Activated CD4-positive, alpha-beta T cell treated with anti-CD3 and anti-CD28 coated beads, Interleukin-2, amount 50 U/mL, for 4 hours (primary cell): ENCODE measurements around the gene GPD1.

Experiments used
- DNase-seq, 2 experiments: peaks; one replicate each; pipeline ENCODE4 v3.0.0-alpha.2; 2020

GPD1 gene

DNA sequence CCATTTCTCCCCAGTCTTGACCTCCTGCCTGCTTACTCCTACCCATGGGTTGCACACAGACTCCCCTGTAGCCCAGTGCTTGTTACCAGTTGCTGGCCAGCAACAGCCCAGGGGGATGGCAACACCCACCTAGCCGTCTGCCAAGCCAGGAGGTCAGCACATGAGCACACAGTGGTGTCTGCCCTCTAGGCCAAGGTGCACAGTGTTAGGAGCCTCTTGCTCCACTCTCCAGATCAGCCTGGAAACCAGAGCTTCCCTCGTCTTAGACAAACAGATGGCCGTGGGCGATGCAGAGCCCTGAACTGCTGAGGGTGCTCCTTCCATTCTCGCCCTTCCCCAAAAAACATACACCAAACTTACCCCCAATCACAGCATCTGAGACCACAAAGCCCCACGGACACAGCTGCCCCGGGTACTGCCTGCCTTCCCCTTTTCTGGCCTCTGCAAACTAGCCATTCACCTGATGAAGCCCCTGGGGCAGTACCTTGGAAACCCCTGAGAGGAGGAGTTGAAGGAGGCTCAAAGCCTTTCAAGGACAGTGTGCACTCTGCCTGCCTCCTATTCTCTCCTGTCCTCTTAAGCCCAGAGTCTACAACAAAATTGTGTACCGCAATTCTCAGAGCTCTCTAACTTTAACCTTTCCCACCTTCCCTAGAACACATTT, 1.0 kb upstream of the GPD1 start:
- DNase-seq, result no peak

DNA sequence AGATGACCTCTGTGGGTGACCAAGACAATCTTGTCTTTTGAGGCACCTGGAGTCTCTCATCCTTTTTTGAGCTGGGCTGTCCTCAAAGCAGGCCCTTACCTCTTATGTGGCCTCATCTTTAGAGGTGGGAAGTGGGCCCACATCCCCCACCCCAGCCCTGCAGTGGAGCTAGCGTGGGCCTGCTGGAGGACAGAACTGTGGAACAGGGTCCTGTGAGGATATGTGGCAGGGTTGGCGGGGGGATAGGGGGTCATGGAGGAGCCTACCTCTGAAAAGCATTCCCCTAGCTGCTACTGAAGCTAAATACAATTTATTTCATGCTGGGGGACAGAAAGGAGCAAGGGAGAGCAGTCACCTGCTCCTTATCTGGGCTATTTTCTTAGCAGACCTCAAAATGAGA, 457 bp upstream of the GPD1 start:
- no peak for DNase-seq

DNA sequence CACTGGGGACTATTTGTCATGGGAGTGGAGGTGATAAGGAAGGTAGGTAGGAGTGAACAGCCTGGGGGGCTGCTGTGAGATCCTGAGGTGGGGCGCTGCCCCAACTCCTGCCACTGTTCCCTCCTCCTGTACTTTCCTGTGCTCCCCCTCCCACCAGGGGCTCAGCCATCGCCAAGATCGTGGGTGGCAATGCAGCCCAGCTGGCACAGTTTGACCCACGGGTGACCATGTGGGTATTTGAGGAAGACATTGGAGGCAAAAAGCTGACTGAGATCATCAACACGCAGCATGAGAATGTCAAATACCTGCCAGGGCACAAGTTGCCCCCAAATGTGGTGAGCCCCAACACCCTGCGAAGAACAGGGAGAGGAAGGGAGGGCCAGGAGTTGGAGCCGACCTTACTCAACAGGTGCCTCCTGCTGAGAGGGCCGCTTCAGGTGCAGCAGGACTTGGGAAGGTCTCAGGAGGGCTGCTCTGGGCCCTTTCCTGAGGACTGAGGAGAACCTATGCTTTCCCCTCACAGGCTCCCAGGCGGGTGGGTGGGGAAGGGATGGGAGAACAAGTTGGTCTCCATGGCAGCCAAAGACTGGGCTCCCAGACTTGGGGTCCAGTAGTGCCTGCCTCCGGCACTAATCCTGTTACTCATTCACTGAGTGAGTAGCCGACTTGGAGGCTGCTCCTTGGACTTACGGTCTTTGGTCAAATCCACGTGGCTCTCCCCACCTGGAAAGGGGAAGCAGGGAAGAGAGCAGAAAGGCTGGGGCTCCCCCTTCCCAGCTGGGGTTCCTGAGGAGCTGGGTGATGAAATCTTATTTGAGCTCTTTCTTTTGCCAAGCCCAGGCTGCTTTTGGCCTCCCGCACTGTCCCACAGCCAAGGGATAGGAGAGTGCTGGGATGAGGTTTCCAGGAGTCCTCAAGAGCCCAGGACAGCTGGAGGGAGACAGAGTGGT, 884 bp downstream of the GPD1 start:
- DNase-seq, result no peak

DNA sequence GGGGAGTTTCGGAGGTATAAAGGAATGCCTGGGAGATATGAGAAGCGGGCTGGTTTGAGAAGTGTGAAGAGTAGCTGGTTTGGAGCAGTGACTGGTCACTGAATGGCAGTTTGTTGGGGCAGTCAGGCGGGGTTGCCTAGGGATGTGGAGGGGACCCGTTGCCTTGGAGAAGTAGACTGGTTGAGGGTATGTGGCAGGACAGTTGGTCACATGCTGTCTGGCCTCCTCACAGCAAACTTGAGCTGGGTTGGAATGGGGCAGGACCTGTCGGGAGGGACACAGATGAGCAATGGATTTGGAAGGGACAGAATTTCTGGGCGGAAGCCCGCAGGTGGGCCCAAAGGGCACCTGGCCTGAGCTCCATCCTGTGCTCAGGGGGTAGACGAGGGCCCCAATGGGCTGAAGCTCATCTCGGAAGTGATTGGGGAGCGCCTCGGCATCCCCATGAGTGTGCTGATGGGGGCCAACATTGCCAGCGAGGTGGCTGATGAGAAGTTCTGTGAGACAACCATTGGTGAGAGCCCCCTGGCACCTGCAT, 2.2 kb downstream of the GPD1 start:
- no peak for DNase-seq

DNA sequence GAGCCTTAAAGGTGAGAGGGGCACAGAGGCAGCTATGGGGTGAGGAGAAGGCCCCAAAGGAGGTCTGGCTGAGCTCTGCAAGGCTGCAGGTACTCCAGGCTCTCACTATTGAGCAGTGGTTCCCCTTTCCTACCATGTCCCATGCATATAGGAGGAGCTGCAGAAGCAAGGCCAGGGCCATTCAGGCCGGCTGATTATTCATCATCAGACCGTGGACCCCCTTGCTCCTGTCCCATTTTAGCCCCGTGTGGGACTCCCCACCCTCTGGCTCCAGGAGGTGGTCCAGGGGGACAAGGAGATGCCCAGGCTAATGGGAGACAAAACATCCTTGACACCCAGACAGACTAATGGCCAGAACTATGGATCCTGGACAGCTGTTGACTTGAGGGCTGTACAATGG, 3.1 kb downstream of the GPD1 start:
- DNase-seq, result no peak

DNA sequence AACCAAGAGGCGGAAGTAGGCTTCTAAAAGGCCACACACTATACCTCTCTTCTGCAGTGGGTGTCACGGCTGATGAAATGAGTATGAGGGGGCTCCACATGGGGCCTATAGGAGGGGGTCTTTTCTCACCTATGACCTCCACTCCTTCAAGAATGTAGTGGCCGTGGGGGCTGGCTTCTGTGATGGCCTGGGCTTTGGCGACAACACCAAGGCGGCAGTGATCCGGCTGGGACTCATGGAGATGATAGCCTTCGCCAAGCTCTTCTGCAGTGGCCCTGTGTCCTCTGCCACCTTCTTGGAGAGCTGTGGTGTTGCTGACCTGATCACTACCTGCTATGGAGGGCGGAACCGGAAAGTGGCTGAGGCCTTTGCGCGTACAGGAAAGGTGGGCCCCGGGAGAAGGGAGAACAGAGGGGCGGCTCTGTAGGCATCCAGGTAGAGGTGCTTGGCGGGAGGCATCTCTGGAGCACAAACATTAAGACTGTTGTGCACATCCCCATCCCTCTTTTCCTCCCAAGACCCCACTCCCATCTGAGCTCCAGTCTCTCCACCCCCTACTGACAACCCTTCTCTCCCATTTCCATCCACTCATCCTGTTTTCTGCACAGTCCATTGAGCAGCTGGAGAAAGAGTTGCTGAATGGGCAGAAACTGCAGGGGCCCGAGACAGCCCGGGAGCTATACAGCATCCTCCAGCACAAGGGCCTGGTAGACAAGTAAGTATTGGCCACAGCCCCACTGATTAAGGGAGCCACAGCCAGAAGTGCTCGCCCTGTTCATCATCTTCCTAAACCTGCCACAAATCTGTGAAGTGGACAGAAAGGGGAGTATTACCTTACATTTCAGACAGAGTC, 3.8 kb downstream of the GPD1 start:
- no peak for DNase-seq

DNA sequence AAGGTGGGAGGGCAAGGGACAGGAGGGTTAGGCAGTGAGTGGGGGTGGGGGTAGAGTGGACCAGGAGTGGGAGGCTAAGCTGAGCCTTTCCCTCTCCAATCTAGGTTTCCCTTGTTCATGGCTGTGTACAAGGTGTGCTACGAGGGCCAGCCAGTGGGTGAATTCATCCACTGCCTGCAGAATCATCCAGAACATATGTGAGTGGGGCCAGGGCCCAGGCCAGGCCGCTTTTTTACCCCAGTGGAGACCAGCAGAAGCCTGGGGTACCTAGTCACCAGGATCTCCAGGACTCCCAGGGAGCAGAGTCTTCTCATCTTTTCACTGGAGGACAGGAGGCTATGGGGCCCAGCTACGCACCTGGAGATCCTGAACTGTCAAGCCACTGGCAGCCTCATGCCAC, 5.5 kb downstream of the GPD1 start:
- no peak for DNase-seq

DNA sequence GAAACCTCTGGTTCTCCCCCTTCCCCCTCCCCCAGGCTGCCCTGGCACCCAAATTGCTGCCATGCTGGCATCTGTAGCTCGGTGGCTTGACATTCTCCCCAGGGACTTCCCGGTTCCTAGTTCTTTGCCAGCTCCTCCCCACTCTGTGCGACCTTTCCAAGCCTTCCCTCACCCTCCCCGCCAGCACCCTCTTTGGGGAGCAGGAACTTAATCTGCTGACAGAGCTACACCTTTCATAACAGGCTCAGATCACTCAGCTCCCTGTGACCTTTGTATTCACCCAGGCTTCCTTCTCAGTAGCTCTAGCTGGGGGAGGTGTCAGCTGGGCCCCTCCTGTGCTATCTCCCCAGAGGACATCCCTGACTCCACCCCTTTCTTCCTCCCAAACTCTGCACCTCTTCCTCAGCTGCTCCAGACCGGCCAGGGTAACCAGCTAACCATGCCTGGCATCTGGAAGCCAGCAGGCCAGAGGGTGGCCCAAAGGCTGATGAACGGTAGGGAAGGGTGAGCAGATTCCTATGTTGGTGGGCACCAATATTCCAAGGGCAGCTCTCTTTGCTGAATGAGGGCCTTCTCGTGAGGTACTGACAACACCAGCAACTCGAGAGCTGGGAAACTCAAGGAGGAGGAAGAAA, 6.4 kb downstream of the GPD1 start:
- DNase-seq, result no peak

DNA sequence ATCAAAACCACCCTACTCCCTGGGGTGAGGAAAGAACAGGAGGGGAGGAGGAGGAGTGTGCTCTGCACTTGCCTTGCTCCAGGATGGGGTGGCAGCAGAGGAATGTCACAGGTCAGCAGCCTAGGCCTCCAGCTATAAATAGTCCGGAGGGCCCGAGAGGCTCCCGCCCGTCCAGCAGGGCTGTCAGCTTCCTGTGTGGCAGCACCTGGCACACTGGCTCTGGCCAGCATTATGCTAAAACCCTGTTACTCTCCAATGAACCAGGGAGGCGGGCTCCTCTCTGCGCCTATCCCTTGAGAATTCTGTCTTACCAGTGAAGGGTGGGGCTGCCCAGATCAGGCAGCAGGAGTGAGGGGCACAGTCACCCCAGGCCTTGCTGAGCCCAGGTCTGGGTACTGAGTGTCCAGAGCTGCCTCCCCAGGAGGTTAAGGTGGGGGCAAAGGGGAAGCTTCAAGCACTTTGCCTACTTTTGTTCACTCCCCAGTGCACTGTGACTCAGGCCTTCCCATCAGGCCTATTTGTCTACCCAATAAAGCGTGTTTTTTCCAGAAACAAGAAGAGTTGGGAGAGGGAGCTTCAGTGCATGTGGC, 7.0 kb downstream of the GPD1 start:
- no peak for DNase-seq

DNA sequence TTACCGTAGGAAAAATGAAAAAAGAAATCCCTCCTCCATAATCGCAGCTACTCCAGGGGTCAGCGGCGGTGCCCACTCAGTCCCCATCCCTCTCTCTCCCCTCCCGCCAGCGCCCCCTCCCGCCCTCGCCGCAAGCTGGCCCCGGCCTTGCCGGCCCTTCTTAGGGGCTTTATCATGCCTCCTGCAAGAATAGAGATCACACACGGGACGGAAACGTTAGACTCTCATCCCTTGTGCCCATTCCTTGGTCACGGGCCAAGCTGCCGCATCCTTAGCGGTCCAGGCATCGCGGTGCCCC, 7.5 kb downstream of the GPD1 start:
- no peak for DNase-seq

DNA sequence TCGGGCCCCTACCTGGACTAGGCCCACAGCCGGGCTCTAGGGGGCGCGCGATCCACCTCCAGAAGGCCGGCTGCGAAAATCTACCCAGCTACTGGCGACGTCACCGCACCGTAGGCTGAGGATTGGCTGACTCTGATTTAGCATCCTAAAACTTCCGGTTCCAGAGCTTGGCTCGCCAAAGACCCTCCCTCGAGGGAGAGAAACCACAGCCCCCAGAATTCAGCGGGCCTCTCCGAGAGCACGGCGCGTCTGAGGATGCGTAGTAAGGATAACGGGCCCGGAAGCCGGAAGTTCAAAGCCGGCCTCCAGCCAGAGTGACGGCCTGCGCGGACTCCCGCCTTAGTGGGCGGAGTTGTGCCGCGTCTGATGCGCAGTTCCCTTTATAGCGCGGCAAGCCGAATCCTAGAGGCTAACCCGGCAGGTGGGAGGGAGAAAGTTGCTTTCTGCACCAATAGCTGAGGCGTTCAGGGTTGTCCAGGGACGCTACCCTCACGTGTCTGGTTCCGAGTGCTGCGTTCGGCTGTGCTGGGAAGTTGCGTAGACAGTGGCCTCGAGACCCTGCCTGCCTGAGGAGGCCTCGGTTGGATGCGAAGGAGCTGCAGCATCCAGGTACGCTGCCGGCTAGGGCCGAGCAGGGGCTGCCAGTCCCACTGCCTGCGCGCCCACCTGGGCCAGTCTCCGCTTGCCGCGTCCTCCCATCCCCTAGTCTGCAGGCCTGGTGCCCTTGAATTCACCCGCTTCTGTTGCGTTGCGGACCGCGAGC, 8.1 kb downstream of the GPD1 start, which contains the start of gene COX14:
Gene COX14, plus strand, starts transcription at position 544 of the 763 bp plus-strand sequence. CDS start 7,808 bp downstream, outside the sequence.
- DNase-seq, result peak; percentile 99

DNA sequence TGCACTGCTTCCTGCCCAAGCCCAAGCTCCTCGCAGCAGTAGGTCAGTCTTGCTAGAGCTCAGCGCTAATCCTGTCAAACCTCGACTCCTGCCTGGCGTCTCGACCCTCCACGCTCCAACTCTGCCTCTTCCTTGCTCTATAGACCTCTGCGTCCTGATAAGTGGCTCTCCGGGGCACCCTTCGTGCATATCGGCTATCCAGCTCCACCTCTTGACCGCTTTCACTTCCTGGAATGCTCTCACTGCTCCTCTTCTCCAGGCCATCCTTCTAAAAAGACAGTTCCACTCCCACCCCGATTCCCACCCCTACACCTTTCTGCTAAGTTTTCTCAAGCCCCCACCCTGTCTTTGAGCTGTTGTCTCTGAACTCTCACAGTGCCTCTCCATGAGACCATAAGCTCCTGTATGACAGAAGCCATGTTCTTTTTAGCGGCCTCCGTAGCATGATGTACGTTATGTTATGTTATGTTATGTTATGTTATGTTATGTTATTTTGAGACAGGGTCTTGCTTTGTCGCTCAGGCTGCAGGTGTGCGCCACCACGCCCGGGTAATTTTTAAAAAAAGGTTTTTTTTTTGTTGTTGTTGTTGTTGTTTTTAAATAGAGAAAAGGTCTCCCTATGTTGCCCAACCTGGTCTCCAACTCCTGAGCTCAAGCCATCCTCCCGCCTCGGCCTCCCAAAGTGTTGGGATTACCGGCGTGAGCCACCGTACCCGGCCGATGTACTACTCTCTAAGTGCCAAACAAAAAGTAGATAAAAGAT, 8.8 kb downstream of the GPD1 start:
- no peak for DNase-seq

DNA sequence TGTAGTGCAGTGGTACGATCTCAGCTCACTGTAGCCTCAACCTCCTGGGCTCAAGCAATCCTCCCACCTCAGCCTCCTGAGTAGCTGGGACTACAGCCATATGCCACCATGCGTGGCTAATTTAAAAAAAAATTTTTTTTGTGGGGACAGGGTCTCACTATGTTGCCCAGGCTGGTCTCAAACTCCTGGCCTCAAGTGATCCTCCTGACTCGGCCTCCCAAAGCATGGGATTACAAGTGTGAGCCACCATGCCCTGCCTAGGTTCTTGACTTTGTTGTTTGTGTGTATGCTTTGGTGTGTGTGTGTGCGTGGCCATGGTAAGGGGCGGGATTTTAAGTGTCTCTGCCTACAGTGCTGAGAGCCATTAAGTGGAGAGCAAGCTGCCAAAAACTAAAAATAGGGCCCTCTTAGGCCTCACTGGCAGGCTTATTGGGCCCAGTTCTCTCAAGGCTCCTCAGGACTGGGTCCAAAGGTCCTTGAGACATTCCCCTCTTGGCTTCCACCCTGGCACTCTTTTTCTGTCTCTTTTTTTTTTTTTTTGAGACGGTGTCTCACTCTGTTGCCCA, 13.3 kb downstream of the GPD1 start:
- DNase-seq, result no peak

DNA sequence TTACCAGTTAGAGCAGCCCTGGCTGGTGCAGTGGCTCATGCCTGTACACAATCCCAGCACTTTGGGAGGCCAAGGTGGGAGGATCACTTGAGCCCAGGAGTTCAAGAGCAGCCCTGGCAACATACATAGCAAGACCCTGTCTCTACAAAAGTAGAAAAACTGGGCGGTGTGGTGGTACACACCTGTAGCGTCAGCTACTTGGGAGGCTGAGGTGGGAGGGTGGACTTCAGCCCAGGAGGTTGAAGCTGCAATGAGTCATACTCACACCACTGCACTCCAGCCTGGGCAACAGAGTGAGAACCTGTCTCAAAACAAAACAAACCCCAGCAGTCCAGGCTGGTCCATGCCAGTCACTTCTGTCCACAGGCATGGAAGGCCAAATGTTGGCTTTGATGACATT, 15.6 kb downstream of the GPD1 start:
- no peak for DNase-seq

DNA sequence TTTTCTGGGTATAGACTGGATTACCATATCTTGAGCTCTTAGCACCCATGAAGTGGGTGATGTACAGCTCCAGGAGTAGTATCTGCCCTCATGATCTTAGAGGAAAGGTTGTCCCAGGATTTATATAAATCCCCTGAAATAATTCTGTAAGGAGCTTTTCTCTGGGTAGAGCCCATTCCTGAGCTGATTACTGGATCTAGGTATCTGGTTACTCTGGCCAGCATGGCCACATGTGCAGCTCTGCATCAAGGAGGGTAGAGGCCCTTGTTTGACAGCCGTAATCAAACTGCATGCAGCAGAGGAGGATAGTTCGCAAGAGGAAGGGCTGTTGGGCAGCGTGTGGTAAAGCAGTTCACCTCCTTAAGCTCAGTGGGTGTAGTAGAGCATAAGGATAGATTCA, 16.7 kb downstream of the GPD1 start:
- no peak for DNase-seq

DNA sequence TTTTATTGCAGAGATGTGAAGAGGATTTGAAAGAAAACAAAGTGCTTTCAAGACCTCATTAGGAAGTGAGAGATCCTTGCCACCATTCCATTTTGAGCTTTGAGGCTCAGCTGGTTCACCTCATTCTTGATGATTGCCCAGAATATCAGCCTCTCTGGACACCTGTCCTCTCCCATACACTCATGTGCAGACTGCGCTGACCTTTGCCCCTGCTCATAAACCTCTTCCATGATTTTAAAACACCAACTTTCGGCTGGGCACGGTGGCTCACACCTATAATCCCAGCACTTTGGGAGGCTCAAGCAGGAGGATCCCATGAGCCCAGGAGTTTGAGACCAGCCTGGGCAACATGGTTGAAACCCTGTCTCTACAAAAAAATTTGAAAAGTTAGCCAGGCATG, 17.1 kb downstream of the GPD1 start:
- DNase-seq, result no peak

DNA sequence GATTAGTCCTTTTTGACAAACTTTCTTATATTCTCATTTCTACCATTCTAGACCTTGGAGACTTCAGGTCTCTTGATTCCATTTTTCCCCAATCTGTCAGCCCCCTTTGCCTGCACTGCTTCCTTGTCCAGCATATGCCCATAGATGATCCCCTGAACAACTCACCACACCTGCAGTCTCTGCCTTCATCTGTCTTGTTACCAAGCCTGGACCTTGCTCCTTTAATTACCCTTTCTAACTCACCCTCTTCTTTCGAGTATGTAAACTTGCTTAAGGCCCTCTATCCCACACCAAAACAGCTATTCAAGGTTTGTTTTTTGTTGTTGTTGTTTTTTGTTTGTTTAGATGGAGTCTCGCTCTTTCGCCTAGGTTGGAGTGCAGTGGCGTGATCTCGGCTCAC, 17.8 kb downstream of the GPD1 start:
- DNase-seq, result no peak

DNA sequence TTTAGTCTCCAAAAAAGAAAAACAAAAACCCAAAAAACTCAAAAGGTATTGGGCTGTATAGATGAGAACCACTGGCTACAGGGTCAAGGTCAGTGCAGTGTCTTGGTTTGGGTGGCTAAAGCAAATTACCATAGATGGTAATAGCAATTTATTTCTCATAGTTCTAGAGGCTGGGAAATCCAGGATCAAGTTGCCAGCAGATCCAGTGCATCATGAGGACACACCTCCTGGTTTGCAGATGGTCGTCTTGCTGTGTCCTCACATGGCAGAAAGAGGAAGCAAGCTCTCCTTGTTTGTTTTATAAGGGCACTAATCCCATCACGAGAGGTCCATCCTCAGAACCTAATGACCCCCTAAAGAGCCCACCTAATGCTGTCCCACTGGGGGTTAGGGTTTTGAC, 19.4 kb downstream of the GPD1 start:
- DNase-seq, result no peak

DNA sequence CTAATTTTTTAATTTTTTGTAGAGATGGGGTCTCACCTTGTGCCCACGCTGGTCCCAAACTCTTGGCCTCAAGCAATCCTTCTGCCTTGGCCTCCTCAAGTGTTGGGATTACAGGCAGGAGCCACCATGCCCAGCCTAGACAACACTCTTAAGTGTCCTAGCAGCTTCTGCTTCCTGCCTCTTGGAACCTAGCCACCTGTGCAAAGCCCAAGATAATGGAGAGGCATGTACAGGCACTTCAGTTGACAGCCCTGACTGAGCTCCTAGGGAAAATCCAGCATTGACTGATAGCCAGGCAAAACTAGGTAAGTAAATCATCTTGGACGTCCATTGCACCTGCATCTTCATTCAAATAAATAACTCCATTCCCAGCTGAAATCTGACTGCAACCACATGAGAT, 23.7 kb downstream of the GPD1 start:
- no peak for DNase-seq

DNA sequence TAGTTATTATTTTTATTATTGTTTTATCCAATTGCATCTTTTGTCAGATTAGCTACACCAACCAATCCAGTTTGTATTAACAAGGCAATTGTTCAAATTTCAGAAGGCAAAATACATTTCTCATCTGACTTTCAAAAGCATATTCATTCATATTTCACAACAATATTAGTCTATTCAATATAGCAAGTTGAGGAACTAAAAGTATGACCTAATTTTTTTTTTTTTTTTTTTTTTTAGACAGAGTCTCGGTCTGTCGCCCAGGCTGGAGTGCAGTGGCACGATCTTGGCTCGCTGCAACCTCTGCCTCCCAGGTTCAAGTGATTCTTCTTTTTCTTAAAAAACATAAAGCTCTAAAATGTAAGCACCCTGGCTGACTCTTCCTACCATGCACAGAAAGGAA, 25.5 kb downstream of the GPD1 start:
- DNase-seq, result no peak
